ENCODE measurements around the gene CCDC92.

CCDC92 gene

DNA sequence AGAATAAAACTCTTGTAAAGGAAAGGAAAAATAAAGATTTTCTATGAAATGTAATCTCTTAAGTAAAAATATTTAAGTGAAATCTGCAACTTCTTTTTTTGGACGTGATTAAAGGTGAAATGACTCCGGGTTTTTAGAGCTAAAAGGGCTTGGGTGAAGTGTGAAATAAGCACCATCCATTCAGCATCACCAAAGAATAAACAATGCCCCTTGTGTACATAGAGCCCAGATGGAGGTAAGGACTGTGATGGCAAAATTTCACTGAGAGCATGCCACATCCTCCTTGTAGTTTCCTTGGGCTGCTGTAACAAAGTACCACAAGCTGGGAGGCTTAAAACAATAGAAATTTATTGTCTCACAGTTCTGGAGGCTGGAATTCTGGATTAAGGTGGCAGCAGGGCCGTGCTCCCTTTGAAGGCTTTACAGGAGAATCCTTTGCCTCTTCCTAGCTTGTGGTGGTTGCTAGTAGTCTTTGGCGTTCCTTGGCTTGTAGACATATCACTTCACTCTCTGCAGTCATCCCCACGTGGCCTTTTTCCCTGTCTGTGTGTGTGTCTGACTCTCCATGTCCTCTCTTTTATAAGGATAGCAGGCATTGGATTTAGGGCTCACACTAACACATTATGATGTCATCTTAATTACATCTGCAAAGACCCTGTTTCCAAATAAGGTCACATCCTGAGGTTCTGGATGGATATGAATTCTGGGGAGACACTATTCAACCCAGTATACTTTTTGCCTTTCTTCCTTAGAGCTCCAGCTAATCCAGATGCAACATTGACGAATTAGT is 24.6 kb upstream of the CCDC92 start:
- TF ChIP-seq CTCF (IDR thresholded peaks at IDR 0.05; ENCODE audit: low read depth, low read length) = no peak
- no peak for DNase-seq (ENCODE audit: low read depth in 2 of 2)
- H3K4me3 ChIP-seq (replicated peaks in 1 of 2; ENCODE audit: low read depth in 2 of 2, low read length in 2 of 2) = no peak overlapping the region

GRCh38 chr12:123996581-123996980 is 23.9 kb upstream of the CCDC92 start:
- H3K4me3 ChIP-seq (replicated peaks in 1 of 2; ENCODE audit: low read depth in 2 of 2, low read length in 2 of 2) = no peak overlapping the region
- TF ChIP-seq CTCF (IDR thresholded peaks at IDR 0.05; ENCODE audit: low read depth, low read length) = no peak
- DNase-seq (ENCODE audit: low read depth in 2 of 2) = no peak

DNA sequence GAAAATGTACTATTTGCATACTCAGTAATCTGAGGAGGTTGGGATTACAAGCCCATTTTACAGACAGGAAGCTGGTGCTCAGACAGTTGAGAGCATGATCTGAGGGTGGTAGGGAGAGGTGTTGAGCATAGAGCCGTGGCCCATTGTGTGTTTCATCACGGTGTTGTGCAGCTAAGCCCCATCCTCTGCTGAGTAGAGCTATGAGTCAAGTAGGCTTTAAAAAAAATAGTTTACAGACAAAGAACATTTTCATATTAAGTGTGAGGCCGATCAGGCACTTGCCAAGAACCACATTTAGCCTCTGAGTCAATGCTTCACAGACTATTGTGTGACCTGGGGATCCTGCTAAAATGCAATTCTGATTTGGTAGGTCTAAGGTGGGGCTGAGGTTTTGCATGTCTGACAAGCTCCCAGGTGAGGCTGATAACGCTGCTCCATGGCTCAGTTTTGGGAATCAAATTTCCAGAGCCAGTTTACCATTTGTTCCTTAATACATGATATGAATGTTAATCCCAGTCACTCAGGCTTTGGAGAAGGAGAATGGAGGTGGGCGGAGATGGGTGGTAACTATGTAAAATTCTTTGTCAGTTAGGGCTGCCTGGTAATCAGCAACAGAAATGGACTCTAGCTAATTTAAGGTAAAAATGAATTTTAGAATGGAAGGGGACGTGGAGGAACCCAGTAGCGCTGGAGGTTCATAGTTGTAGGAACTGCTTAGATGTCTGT is 22.6 kb upstream of the CCDC92 start:
- no peak overlapping the region for H3K4me3 ChIP-seq (replicated peaks in 1 of 2; ENCODE audit: low read depth in 2 of 2, low read length in 2 of 2)
- no peak for TF ChIP-seq CTCF (IDR thresholded peaks at IDR 0.05; ENCODE audit: low read depth, low read length)
- DNase-seq (ENCODE audit: low read depth in 2 of 2) = peak; percentile 71 to 83

GRCh38 chr12:123992118-123992825 is 19.6 kb upstream of the CCDC92 start:
- DNase-seq (ENCODE audit: low read depth in 2 of 2) = no peak
- no peak for TF ChIP-seq CTCF (IDR thresholded peaks at IDR 0.05; ENCODE audit: low read depth, low read length)
- H3K4me3 ChIP-seq (replicated peaks in 1 of 2; ENCODE audit: low read depth in 2 of 2, low read length in 2 of 2) = no peak overlapping the region

- no peak overlapping the region for H3K4me3 ChIP-seq (replicated peaks in 1 of 2; ENCODE audit: low read depth in 2 of 2, low read length in 2 of 2)
- TF ChIP-seq CTCF (IDR thresholded peaks at IDR 0.05; ENCODE audit: low read depth, low read length) = no peak
- DNase-seq (ENCODE audit: low read depth in 2 of 2) = no peak
These were observed 18.8 kb upstream of the CCDC92 start for GRCh38 chr12:123991372-123991951.

GRCh38 chr12:123990511-123990910 is 17.9 kb upstream of the CCDC92 start:
- no peak for TF ChIP-seq CTCF (IDR thresholded peaks at IDR 0.05; ENCODE audit: low read depth, low read length)
- H3K4me3 ChIP-seq (replicated peaks in 1 of 2; ENCODE audit: low read depth in 2 of 2, low read length in 2 of 2) = no peak overlapping the region
- peak; percentile 84 to 88 for DNase-seq (ENCODE audit: low read depth in 2 of 2)
